GM10847 (cell line): ENCODE measurements around the gene AK9.

ENCODE experiments used
- POLR2A ChIP-seq: IDR thresholded peaks from 2 replicates; pipeline ENCODE4 v1.6.1; 2011; ENCODE audit not compliant: insufficient read length; ENCODE audit errors: extremely low read depth

Gene AK9

DNA sequence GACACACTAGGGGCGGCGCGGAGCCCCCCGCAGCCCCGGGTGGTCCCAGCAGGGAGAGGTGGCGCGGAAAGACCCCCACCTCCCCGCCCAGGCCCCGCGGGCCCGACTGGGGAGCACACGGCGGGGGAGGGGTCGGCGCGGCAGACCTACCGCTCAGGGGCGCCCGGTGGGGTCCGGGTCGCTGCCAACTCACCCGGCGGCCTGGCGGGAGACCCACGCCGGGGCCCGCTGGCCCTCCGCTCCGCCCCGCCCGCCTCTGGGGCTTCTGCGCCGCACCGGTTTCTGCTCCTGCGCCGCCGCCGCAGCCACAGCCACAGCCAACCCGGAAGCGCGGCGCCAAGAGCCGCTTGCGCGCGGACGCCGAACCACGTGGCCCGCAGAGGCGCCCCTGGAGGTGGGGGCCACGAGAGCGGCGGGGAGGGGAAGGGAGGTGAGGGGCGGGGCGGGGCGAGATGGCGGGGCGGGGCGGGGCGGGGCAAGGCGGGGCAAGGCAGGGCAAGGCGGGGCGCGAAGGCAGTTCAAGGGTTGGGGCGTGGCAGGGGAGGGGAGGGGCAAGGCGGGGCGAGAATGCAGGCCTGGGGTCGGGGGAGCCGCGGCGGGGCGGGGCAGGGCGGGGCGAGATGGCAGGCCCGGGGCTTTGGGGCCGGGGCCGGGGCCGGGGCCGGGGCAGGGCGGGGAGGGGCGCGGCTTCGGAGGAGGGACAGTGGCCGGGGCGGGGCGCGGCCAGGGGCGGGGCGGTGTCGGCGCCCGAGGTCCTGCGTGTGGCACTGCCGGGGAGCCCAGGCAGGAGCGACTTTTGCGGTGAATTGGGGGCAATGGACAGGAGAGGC lies 207.9 kb downstream of the AK9 start, which contains the start of gene ZBTB24:
Gene ZBTB24 (minus strand): TSS at position 315 of the 830 bp plus-strand sequence. CDS start 1,193 bp downstream, outside the sequence.
- peak; percentile 46 for TF ChIP-seq POLR2A

DNA sequence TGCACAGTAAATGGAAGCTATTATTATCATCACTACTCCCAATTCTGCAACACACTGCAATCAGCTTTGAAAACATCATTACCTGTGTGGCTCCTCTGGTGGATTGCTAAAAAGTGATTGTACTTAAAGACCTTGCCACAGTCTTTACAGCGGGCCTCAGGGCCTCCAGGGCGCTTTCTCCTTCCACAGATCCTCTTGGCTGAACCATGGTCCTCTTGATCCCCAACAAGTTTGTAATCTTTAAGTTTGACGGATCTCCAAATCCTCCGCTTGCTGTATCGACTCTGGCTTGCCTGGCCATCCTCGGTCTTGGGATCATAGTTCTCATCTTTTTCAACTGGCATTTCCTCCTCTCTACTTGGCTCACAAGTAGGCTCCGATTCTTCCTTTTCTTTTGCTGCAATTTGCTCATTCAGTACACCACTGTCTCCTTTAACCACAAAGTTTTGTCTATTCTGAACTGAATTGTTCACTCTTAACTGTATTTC lies 210.0 kb downstream of the AK9 start:
- no peak for TF ChIP-seq POLR2A

DNA sequence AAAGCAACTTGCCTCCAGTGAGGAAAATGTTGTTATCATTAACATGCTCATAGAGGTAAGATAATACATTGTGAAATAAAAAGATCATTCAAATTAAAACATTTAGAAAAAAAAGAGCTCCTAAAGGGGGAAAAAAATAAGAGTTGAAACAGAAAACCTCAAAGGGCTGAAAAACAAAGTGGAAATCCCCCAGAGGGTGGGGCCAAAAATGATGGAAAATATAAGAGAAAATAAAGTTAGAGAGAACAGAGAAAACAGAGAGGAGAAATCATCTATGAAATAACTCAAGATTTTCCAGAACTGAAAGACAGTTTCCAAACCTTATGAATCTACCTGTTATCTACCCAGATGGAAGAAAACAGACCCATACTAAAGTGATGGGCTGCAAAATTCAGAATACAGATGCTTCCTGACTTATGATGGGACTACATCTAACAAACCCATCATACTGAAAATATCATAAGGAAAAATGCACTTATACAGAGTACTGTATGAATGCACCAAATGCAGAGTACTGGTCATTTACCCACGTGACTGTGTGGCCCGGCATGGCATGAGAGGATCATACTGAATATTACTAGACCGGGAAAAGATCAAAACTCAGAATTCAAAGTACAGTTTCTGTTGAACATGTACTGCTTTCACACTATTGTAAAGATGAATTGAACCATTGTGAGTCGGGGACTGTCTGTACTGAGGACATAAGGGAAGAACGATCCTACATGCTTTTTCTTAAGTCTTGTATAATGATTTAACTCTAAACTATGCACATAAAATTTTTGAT lies 212.0 kb downstream of the AK9 start:
- TF ChIP-seq POLR2A: no peak

DNA sequence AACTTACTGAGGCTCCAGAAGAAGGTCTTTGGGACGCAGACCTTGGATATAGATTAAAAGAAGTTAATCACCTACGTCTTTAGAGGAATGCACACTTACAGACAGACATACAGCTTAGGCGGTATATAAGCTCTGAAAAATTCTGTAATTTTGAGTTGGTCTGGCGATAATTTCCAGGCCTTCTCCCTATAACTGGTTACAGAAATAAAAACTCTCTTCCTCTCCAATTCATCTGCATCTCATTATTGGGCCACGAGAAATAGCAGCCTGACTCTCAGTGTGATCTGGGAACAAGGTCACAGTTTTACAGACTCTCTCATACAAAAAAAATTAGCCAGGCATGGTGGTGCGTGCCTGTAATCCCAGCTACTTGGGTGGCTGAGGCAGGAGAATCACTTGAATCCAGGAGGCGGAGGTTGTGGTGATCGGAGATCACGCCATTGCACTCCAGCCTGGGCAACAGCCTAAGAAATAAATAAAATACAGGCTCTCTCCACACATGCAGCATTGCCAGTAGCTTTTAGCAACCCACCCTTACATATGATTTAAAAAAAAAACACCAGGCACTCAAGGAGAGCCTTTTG lies 212.7 kb downstream of the AK9 start:
- no peak for TF ChIP-seq POLR2A

DNA sequence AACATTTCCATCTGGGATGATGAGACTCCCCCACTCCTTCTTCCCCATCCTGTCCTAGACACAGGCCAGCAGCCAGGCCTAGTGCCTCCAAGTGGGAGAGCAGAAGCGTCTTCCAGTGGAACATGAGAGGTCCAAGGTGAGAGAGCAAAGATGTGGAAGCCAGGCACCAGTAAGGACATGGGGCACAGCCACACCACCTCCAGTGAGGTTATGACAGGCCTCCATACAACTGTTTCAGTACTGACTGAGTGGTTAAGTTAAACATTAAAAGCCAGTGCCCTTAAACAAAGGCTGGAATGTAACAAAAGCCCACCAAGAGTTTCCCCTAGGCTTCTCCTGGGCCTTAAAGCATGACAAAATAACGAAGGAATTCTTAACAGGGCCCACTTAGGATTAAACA lies 213.3 kb downstream of the AK9 start:
- TF ChIP-seq POLR2A: no peak

DNA sequence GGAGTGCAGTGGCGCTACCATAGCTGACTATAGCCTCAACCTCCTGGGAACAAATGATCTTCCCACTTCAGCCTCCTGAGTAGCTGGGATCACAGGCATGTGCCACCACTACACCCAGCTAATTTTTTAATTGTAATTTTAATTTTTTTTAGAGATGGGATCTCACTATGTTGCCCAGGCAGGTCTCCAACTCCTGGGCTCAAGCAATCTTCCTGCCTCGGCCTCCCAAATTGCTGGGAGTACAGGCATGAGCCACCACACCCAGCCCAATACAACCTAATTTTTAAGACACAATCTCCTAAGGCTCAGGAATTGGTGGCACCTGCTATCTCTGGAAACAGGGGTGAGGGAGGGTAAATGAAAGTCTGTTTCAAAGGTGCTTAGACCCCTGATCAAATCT lies 213.8 kb downstream of the AK9 start:
- TF ChIP-seq POLR2A: no peak

DNA sequence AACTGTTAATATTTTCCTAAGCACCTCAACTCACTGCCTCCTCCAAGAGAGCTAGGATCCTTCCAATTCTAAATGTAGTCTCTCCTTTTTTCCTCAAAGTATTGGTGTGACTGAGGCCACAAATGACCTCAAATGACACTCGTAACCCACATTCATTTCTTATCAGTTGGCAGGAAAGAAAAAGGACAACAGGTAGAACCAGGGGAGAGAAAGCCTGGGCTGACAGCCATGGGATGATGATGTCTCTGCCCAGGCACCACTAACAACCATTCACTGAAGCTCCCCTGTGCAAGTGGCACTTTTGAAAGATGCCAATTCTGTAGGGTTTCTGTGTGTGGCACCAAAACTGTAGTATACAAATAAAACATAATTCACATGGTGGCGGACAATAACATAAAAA lies 215.4 kb downstream of the AK9 start:
- TF ChIP-seq POLR2A: no peak

DNA sequence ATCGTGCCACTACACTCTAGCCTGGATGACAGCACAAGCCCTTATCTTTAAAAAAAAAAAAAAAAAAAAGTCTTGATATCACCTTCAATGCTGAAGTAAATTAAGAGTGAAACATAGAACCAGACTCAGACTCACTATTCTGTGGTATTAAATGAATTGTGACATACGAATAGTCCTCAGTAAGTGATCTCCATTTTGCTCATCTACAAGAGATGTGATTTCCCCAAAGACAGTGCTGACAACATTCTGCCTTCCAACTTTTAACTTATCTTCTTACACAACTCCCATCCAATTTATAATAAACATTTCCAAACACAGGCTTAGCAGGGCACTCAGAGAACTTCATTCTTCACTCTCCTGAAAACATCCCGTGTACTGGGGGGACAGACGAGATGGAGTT lies 216.0 kb downstream of the AK9 start:
- TF ChIP-seq POLR2A: no peak

DNA sequence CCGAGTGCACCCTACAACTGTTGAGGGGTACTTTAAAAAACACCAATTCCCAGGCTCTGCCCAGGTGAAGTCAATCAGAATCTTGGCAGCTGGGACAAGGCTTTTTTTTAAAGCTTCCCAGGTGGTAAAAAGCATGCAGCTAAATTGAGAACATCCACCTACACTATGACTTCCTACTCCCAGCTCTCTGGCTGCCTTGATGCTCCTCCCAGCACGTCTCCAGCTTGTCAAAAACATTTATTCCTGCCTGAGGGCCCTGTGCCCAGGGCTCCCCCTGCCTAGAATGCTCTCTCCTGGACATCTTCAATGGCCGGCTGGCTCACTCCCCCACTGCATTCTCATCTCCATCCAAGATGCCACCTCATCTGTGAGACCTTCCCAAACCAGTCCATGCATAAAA lies 217.9 kb downstream of the AK9 start:
- TF ChIP-seq POLR2A: no peak

DNA sequence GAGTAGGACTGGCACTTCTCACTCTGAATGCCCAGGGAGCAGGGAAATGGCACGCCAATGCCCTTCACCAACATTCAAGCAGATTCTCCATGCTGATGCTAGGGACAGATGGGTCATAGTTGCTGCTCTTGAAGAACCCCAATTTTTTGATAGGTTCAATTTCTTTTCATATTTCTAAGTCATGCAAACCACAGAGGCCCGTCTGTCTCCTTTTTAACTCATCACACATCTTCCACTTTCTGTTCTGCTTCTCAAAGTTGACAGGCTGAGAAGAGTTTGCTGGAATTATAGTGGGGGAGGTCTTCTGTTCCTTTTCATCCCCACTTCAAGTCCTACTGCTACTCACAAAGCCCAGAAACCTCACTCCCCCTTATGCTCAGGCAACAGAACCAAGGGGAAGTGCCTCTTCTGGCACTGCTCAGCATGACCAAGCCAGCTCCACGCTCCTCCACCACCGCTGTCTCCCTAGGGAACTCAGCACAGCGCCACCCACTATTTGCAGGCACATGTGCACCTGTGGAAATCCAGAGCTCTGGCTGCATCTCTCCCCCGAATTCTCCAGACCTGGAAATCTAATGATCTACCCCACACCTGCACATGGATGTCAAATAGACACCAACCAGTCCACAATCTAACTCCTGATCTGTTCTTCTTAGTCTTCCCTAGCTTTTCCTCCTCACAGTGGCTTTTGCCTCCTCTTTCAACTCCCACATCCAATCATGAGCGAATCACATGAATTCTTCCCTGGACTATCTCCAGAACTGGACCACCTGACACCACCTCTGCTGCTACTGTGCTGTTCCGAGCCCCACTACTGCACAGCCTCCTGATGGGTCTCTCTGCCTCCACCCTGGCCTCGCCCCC lies 218.6 kb downstream of the AK9 start:
- no peak for TF ChIP-seq POLR2A

DNA sequence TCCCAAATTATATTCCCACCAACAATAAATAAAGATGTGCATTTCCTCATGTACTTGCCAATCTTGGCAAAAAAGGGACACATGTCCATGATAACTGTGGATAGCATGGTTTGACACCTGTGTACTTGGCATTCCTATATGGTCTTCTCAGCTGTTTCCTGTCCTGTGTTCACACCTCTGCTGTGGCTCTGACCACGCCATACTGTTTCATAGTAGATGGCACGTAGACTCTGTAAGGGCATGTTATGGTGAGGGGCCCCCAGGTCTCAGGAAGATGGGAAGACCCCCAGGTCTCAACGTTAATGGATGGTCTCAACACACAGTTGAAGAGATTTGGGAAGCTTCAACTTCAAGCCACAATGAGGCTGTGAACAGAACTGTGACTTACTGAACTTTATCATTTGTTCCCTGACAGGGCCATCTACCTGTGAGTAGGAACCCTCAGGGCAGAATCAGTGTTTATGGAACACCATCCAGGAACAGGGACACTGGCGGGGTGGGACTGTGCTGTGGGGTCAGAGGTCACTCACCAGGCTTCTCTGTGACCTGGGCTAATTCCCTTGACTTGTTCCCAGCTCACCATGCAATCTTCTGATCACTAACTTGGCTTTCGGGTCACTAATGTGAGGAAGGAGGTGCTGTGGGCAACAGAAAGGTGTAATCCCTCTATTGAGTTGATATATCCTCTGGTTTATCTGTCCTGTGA lies 219.7 kb downstream of the AK9 start:
- no peak for TF ChIP-seq POLR2A

DNA sequence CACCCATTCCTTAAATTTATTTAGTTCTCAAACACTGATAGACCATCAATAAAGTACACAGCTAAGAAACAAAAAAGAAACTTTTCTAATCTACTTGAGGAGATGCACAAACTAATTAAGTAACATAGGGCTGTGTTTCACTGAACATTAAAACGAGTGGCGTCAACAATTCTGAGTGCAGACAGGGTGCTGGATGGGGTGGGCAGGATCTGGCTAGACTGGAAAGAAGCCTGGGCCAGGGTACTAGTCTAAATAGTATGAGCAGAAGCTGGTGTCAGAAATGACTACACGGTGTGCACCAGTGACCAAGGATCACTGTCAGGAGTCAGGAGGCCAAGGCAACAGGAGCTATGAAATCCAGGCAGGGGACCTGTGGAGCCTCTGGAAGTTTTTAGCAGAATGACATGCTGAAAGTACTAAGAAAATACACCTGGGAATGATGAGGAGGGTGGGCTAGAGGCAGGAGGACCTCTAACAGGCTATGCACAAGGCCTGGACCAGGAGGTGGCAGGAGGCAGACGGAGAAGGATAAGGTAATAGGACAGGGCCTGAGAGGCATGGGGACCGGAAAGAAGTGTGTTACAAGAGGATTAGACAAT lies 221.3 kb downstream of the AK9 start:
- TF ChIP-seq POLR2A: no peak

DNA sequence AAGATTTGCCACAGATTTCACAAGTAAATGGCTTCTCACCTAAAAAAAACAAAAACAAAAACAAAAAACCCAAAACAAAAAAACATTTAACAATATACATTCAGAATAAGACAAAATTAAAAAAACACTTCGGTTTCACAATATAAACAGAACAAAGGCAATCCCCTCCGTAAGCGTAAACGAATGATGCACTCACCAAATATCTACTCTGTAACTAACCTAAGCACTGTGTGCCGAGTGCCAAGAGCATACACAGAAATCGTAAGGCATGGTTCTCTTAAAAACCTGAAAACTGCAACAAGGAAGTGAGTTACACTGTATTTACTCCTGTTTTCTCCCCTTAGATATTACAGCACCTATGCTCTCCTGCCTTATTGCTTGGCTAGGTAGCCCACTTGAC lies 223.3 kb downstream of the AK9 start:
- TF ChIP-seq POLR2A: no peak
